OCI-M1 (cell line): ENCODE measurements around the gene PAK4.
"Not testable (repeated sequence)": the region's sequence is repeated elsewhere in the genome, so short reads cannot be mapped to it uniquely, and the experiment has no call there.

Source experiments
- DNase-seq: peaks from one replicate; lab custom pipeline; 2025; lab: John Stamatoyannopoulos, UW

Gene PAK4

DNA sequence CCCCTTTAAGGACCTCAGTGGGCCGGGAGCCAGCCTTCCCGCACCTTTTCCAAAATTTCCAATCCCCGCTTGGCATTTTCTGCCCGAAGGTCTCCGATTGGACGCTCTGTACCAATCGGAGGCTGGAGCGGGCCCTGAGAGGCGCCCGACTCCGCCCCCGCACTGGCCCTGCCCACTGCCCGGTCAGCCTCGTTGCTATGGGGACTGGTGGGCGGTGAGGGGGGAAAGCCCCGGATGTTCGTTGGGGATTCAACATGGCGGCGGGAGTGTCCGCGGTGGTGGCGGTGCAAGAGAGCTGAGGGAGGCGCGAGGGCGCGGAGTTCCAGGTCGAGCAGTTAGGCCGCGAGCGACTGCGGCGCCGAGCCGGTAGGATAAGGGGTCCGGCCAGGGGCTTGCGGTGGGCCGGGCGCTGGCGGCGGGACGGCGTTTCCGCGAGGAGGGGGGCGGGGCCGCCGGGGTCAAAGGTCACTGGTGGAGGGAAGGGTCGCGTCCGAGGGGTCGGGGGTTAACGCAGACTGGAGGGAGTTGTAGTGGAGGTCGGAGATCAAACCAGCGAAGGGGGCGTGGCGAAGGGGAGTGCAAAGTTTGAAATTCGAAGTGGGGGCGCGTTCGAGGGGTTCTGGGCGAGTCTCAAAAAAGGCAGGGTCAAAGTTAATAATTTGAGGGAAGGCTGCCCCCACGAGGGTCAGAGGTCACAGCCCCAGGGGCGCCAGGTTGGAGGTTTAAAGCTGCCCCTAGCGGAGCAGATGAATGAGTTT lies at the start of gene PAK4:
Gene PAK4 (plus strand): TSS at position 233 of the 758 bp plus-strand sequence. CDS start 43,768 bp downstream, outside the sequence.
- peak; percentile 99 for DNase-seq

DNA sequence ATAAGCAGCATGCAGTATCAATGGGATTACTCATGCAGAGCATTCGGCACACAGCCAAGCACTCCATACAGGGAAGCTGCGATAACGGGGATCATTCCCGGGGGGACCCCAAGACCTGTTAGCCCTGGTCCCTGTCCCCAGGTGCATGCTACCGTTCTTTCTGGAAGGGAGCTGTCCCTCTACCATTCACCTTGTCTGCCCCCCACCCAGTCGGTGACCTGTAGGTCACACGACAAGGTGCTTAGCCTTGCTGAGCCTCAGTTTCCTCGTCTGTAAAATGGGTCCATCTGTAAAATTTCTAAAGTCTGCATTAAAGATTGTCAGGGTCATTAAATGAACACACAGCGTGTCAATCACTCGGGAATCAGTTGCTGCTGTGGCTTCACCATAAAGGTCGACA lies 48.3 kb upstream of the PAK4 start:
- no peak for DNase-seq

- peak; percentile 14 for DNase-seq
Observed at GRCh38 chr19:39078436-39079200, 47.0 kb upstream of the PAK4 start.

DNA sequence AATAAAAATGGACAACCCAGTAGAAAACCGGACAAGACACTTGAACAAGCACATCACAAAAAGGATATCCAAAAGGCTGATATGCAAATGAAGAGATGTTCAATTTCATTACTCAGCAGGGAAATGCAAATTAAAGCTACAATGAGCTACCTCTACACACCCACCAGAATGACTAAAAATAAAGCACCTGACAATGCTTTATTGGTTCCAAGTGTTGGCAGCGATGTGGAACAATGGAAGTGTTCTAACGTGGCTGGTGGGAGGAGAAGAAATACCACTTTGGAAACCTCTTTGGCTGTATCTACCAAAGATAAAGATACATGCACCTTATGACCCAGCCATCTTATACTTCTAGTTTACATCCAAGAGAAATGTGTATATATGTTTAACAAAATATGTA lies 45.2 kb upstream of the PAK4 start:
- no peak for DNase-seq

DNA sequence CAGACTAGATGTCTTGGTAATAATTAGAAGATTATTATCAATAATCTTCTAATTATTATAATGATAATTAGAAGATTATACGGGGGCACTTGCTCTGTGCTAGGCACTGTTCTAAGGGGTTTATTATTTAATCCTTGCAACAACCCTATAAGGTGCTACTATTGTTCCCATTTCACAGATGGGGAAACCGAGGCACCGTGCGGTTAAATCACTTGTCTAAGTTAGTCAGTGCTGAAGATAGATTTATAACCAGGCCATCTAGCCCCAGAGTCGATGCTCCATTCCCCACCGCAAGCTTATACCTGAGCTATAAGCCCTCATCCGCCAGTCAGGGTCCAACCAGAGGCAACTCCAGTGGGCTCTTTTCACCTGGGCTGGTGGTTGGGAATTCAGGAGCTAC lies 43.4 kb upstream of the PAK4 start:
- no peak for DNase-seq

- peak; percentile 10 for DNase-seq
Observed at GRCh38 chr19:39082745-39083598, 42.6 kb upstream of the PAK4 start.

DNA sequence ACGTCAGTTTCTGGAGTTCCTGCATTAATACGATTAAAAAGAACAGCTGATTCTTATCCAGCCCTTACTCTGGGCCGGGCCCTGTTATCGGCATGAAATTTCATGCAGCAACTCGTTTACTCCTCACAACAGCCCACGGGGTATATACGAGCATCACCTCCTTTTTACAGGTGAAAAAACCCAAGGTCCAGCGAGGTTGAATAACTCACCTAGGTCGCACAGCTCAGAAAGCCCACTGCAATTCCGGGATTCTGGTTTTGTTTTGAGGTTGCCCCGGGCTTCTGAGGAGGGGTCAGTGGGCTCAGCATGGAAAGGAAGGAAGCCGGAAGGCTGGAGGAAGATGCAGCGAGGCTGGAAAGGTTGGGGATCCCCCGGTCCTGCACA lies 42.0 kb upstream of the PAK4 start:
- DNase-seq, result no peak

DNA sequence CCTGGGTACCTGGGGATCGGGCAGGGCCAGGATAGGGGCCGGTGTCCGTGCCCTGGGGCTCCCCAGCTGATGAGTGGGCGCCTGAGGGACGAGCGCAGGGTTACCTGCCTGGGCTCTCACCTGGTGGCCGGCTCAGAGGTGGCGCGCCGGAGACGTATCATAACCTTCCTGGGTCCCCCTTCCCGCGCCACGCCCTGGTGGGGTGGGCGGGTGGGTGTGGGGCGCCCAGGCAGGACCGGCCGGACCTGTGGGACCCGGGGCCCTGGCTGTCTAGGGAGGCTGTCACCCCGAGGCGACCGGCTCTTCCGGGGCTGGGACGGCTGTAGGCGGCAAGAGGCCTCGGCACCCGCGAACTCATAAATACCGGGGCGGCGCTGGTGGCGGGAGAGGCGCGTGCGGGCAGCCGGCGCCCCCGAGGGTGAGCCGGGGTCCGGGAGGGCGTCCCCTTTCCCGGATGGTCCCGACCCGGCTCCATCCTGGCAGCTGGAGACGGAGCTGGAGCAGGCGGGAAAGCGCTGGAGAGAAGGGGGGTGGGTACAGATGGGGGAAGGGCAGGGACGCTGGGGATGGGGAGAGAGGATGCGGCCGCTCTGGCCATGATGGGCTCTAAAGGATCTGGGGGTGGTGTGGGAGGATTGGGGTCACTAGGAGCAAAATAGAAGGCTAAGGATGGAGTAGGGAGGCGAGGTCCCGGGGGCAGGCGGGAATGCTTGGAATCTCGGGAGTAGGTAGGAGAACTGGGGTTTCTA lies 41.4 kb upstream of the PAK4 start, which contains the start of gene ACP7:
Gene ACP7 (plus strand): TSS at position 386 of the 749 bp plus-strand sequence. CDS start 902 bp downstream, outside the sequence.
- no peak for DNase-seq

DNA sequence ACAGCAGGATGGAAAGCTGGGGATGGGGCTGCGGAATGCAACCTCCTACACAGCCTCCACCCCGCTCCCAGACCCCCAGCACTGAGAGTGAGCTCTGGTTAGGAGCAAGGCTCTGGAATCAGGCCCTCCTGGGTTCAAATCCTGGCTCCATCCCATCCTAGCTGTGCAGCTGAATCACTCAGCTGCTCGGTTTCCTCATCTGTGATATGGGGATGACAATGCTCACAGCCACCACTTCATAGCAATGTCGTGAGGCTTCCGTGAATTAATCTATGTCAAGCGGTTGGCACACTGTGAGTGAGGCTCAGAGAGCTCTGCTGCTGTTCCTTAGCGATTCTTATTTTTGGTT lies 40.9 kb upstream of the PAK4 start:
- DNase-seq, result no peak

DNA sequence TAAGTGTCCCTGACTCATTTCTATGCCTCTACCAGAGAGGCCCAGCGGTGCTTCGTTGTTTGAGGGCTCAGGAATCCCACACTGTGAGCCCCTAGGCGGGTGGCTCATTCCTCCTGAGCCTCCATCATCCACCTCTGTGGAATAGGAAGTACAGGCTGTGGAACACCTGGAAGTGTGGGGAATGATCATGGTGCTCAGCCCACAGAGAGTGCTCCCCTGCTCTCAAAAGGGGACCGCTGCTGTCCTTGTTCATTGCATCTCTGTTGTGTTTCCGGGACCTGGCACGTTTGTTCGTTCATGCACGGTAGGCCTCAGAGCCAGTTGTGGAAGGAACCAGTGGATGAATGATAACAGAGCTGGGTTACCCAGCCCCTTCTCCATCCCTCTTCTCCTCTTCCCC lies 40.2 kb upstream of the PAK4 start:
- DNase-seq, result no peak

GRCh38 chr19:39086386-39086785 lies 39.2 kb upstream of the PAK4 start:
- DNase-seq, result no peak

- no peak for DNase-seq
Observed at GRCh38 chr19:39087907-39088686, 37.5 kb upstream of the PAK4 start.

DNA sequence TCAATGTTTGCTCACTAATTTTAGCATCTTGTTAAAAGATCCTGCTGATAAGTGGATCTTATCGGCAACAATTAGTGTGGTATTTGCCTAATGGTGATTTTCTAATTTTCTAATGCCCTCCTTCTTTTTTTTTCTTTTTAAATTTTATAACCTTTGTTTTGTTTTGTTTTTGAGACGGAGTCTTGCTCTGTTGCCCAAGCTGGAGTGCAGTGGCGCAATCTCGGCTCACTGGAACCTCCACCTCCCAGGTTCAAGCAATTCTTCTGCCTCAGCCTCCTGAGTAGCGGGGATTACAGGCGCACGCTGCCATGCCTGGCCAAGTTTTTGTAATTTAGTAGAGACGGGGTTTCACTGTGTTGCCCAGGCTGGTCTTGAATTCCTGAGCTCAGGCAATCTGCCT lies 35.6 kb upstream of the PAK4 start:
- DNase-seq, result not testable (repeated sequence)

DNA sequence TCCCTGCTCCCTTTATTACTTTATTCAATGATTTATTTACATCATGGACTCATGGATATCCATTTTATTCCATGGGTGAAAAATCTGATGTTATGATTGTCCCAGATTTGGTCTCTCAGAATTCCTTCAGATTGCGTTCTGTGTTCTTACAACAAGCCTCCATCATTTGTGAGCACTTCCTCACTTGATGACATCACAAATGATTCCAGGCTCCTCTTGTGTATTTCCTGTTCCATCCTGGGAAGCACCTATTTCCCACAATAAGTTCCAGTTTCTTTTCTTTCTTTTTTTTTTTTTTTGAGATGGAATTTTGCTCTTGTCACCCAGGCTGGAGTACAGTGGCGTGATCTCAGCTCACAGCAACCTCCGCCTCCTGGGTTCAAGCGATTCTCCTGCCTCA lies 34.7 kb upstream of the PAK4 start:
- DNase-seq, result no peak

GRCh38 chr19:39095799-39096540 lies 29.6 kb upstream of the PAK4 start:
- not testable (repeated sequence) for DNase-seq

DNA sequence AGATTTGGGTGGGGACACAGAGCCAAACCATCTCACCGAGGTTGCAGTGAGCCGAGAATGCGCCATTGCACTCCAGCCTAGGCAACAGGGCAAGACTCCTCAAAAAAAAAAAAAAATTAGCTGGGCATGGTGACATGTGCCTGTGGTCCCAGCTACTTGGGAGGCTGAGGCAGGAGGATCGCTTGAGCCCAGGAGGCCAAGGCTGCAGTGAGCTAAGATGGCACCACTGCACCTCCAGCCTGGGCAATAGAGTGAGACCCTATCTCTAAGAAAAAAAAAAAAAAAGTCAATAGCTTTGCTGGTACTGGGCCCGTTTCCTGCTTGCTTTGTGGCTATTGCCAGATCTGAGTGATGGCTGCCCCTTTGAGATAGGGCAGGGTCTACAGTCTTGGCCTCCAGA lies 28.3 kb upstream of the PAK4 start:
- no peak for DNase-seq

GRCh38 chr19:39097721-39098120 lies 27.9 kb upstream of the PAK4 start:
- no peak for DNase-seq

GRCh38 chr19:39098365-39099269 lies 27.0 kb upstream of the PAK4 start:
- DNase-seq, result no peak

DNA sequence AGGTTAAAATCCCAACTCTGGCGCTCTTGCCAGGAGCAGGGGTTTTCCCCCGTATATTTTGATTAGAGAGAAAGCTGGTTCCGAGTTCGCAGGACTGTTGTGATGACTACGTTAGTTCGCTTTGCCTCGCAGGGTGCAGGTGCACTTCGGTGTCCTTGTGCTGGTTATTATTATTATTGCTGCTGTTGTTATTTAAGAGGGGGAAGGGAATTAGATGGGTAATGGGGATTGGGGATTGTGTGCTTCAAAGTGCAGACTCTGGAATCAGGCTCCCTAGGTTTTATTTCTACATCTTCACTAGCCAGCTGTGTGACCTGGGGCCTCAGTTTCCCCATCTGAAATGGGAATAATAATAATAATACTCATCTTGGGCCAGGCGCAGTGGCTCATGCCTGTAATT lies 26.2 kb upstream of the PAK4 start:
- no peak for DNase-seq
